Liver (tissue), 9 donors: ENCODE measurements around the gene LRP5. TPM values are rescaled to one million over a fixed set of nuclear protein-coding genes. Genes with fewer than 3 reads are reported as not detected.

Experiments used
- DNase-seq: peaks from one replicate; pipeline ENCODE4 v3.0.0-alpha.2; 2017; ENCODE audit warnings: low spot score
- H3K27ac ChIP-seq, 2 donors: one replicate each; pipeline ENCODE4 v1.7.0; 2013; ENCODE audit warnings: inconsistent platforms in 2 of 2, low read length in 2 of 2, control low read depth in 1 of 2, low read depth in 1 of 2, mild to moderate bottlenecking in 1 of 2
- H3K27me3 ChIP-seq, 4 donors: one replicate each; pipeline versions ENCODE4 v1.6.1 to v1.7.0; 2013; ENCODE audit warnings: low read length in 3 of 4, inconsistent platforms in 1 of 4, mild to moderate bottlenecking in 1 of 4, moderate library complexity in 1 of 4; ENCODE audit not compliant: control insufficient read depth in 4 of 4, insufficient read depth in 4 of 4
- H3K36me3 ChIP-seq, 4 donors: one replicate each; pipeline versions ENCODE4 v1.6.1 to v1.7.0; 2013; ENCODE audit warnings: low read length in 3 of 4, mild to moderate bottlenecking in 3 of 4, low read depth in 1 of 4, moderate library complexity in 1 of 4; ENCODE audit not compliant: control insufficient read depth in 4 of 4, insufficient read depth in 3 of 4
- H3K4me1 ChIP-seq, 4 donors: one replicate each; pipeline versions ENCODE4 v1.6.1 to v1.7.0; 2013; ENCODE audit warnings: low read length in 3 of 4, mild to moderate bottlenecking in 3 of 4, moderate library complexity in 1 of 4; ENCODE audit not compliant: control insufficient read depth in 4 of 4, insufficient read depth in 4 of 4
- H3K4me3 ChIP-seq, 3 donors: one replicate each; pipeline versions ENCODE4 v1.6.1 to v1.7.0; 2013; ENCODE audit warnings: low read length in 3 of 3, control low read depth in 1 of 3, low read depth in 1 of 3, mild to moderate bottlenecking in 1 of 3
- H3K9ac ChIP-seq, 2 donors: one replicate each; pipeline ENCODE4 v1.7.0; 2013; ENCODE audit warnings: low read length in 2 of 2, mild to moderate bottlenecking in 2 of 2, moderate library complexity in 2 of 2, control low read depth in 1 of 2, low read depth in 1 of 2
- H3K9me3 ChIP-seq, 4 donors: one replicate each; pipeline versions ENCODE4 v1.6.1 to v1.7.0; 2013; ENCODE audit warnings: low read length in 3 of 4; ENCODE audit not compliant: control insufficient read depth in 4 of 4
- ATF3 ChIP-seq: IDR thresholded peaks from 2 replicates; pipeline ENCODE4 v1.6.1; 2016; ENCODE audit warnings: antibody characterized with exemption
- CTCF ChIP-seq: fragments of 150-350 bp; IDR thresholded peaks from 2 replicates; pipeline ENCODE4 v1.5.1; 2017; ENCODE audit warnings: improper control_type of control experiment, low read depth, low read length; ENCODE audit not compliant: missing input control
- EGR1 ChIP-seq, 2 donors: IDR thresholded peaks; 2 replicates each; pipeline ENCODE4 v1.6.1; 2016 to 2018; ENCODE audit warnings: antibody characterized with exemption in 2 of 2, low read depth in 2 of 2
- FOXA1 ChIP-seq: IDR thresholded peaks from 2 replicates; pipeline ENCODE4 v1.6.1; 2016; ENCODE audit warnings: antibody characterized with exemption
- FOXA2 ChIP-seq: IDR thresholded peaks from 2 replicates; pipeline ENCODE4 v1.6.1; 2016; ENCODE audit warnings: antibody characterized with exemption
- GABPA ChIP-seq, 2 donors: IDR thresholded peaks in 1 of 2; conservative IDR thresholded peaks in 1 of 2; 2 replicates each; pipeline ENCODE4 v1.6.1; 2016; ENCODE audit warnings: antibody characterized with exemption in 2 of 2, mild to moderate bottlenecking in 1 of 2, moderate library complexity in 1 of 2
- HNF4A ChIP-seq, 2 donors: conservative IDR thresholded peaks; 2 replicates each; pipeline ENCODE4 v1.6.1; 2016; ENCODE audit warnings: antibody characterized with exemption in 2 of 2, mild to moderate bottlenecking in 2 of 2
- HNF4G ChIP-seq: IDR thresholded peaks from 2 replicates; pipeline ENCODE4 v1.6.1; 2016; ENCODE audit warnings: antibody characterized with exemption
- JUND ChIP-seq, 2 donors: IDR thresholded peaks; 2 replicates each; pipeline ENCODE4 v1.6.1; 2016; ENCODE audit warnings: antibody characterized with exemption in 2 of 2
- MAX ChIP-seq: IDR thresholded peaks from 2 replicates; pipeline ENCODE4 v1.6.1; 2016; ENCODE audit warnings: antibody characterized with exemption
- NR2F2 ChIP-seq: IDR thresholded peaks from 2 replicates; pipeline ENCODE4 v1.6.1; 2016; ENCODE audit warnings: antibody characterized with exemption
- RAD21 ChIP-seq, 2 donors: IDR thresholded peaks; 2 replicates each; pipeline ENCODE4 v1.6.1; 2016; ENCODE audit warnings: antibody characterized with exemption in 2 of 2, mild to moderate bottlenecking in 2 of 2
- RXRA ChIP-seq, 2 donors: IDR thresholded peaks; 2 replicates each; pipeline ENCODE4 v1.6.1; 2017 to 2018; ENCODE audit warnings: antibody characterized with exemption in 2 of 2, mild to moderate bottlenecking in 1 of 2
- SP1 ChIP-seq: IDR thresholded peaks from 2 replicates; pipeline ENCODE4 v1.6.1; 2018; ENCODE audit warnings: antibody characterized with exemption, mild to moderate bottlenecking
- TAF1 ChIP-seq: conservative IDR thresholded peaks from 2 replicates; pipeline ENCODE4 v1.6.1; 2016; ENCODE audit warnings: antibody characterized with exemption, mild to moderate bottlenecking
- YY1 ChIP-seq: IDR thresholded peaks from 2 replicates; pipeline ENCODE4 v1.6.1; 2016; ENCODE audit warnings: antibody characterized with exemption, mild to moderate bottlenecking
- ZBTB33 ChIP-seq: IDR thresholded peaks from 2 replicates; pipeline ENCODE4 v1.6.1; 2016; ENCODE audit warnings: antibody characterized with exemption
- WGBS: extraction: QIAGEN DNeasy Blood & Tissue Kit; methylation state at CpG from one replicate; pipeline ENCODE4 v1.1.7; 2013; 5-methylcytosine and 5-hydroxymethylcytosine counted together
- polyA plus RNA-seq, 2 donors: library from polyadenylated mRNA; stranded (reverse) in 1 of 2; unstranded in 1 of 2; fragments of 200-250 nt in 1 of 2; fragments of >200 nt in 1 of 2; fragmentation: Nextera tagmentation in 1 of 2; extraction: Ambion mirVana in 1 of 2; gene quantifications; one replicate each; pipeline versions ENCODE4 v1.2.1 to v1.2.3, GENCODE V29; 2013 to 2015
- total RNA-seq, 2 donors: library from RNA; depleted of rRNA; stranded (reverse); fragments of >200 nt; gene quantifications; one replicate each; pipeline ENCODE4 v1.2.3, GENCODE V29; 2014
- TF ChIP-seq, protein P1 (sequence below): IDR thresholded peaks from 2 replicates; pipeline ENCODE4 v1.6.1; 2016; ENCODE audit warnings: antibody characterized with exemption, mild to moderate bottlenecking
- donor health status: healthy.
- donor health status: healthy.
- donor health status: healthy.
- donor health status: healthy.
- donor health status: healthy.

The LRP5 gene
- total and polyA plus RNA-seq, 4 donors: 48.9 to 99.3 (median 71.3) TPM

- H3K9ac ChIP-seq: peak overlapping the region; percentile 97 to 99
- peak in 1 of 2 donors; percentile 32 for TF ChIP-seq RAD21 (IDR thresholded peaks at IDR 0.05)
- TF ChIP-seq HNF4A (conservative IDR thresholded peaks at IDR 0.05): peak; percentile 99 to 100
- peak; percentile 96 for TF ChIP-seq MAX
- TF ChIP-seq ATF3: no peak
- peak in 1 of 2 donors; percentile 41 for TF ChIP-seq EGR1 (IDR thresholded peaks at IDR 0.05; ENCODE audit: low read depth in 2 of 2)
- TF ChIP-seq GABPA (IDR thresholded peaks at IDR 0.05 in 1 of 2, conservative IDR thresholded peaks at IDR 0.05 in 1 of 2): peak in 1 of 2 donors; percentile 75
- TF ChIP-seq FOXA2: peak; percentile 84
- no peak for TF ChIP-seq NR2F2
- TF ChIP-seq HNF4G: peak; percentile 92
- TF ChIP-seq FOXA1: peak; percentile 88
- TF ChIP-seq YY1: peak; percentile 73
- peak; percentile 90 for TF ChIP-seq ZBTB33
- TF ChIP-seq, protein P1, sequence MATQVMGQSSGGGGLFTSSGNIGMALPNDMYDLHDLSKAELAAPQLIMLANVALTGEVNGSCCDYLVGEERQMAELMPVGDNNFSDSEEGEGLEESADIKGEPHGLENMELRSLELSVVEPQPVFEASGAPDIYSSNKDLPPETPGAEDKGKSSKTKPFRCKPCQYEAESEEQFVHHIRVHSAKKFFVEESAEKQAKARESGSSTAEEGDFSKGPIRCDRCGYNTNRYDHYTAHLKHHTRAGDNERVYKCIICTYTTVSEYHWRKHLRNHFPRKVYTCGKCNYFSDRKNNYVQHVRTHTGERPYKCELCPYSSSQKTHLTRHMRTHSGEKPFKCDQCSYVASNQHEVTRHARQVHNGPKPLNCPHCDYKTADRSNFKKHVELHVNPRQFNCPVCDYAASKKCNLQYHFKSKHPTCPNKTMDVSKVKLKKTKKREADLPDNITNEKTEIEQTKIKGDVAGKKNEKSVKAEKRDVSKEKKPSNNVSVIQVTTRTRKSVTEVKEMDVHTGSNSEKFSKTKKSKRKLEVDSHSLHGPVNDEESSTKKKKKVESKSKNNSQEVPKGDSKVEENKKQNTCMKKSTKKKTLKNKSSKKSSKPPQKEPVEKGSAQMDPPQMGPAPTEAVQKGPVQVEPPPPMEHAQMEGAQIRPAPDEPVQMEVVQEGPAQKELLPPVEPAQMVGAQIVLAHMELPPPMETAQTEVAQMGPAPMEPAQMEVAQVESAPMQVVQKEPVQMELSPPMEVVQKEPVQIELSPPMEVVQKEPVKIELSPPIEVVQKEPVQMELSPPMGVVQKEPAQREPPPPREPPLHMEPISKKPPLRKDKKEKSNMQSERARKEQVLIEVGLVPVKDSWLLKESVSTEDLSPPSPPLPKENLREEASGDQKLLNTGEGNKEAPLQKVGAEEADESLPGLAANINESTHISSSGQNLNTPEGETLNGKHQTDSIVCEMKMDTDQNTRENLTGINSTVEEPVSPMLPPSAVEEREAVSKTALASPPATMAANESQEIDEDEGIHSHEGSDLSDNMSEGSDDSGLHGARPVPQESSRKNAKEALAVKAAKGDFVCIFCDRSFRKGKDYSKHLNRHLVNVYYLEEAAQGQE: peak; percentile 73
- TF ChIP-seq TAF1: peak; percentile 30
- TF ChIP-seq SP1: peak; percentile 94
- peak; percentile 84 to 98 for TF ChIP-seq RXRA (IDR thresholded peaks at IDR 0.05)
- TF ChIP-seq JUND (IDR thresholded peaks at IDR 0.05): peak in 1 of 2 donors; percentile 94
- no peak for TF ChIP-seq CTCF
- H3K4me3 ChIP-seq: peak overlapping the region; percentile 62 to 96 (median 89)
- WGBS: 58% methylated on average over 8 of the region's 8 CpGs
- peaks cover 7 to 50% (median 27%) of the 10 kb centered on the region in 4 donors for H3K4me1 ChIP-seq
- H3K36me3 ChIP-seq: peaks cover 2 to 25% (median 23%) of the 10 kb centered on the region in 4 donors
- H3K27me3 ChIP-seq: no peaks in the 10 kb centered on the region
- DNase-seq: no peak
- no peaks in the 10 kb centered on the region for H3K9me3 ChIP-seq
- H3K27ac ChIP-seq: peak overlapping the region; percentile 99
Measured at GRCh38 chr11:68270196-68271022, 42.0 kb upstream of the LRP5 start.
